Body of pancreas (tissue), 4 donors: ENCODE measurements around the gene HNRNPF. TPM values are rescaled to one million over a fixed set of nuclear protein-coding genes. Genes with fewer than 3 reads are reported as not detected.
"Not testable (repeated sequence)": the region's sequence is repeated elsewhere in the genome, so short reads cannot be mapped to it uniquely, and the experiment has no call there.

Experiments used
- ATAC-seq: fragments of 150-250 bp; one replicate; pipeline ENCODE4 v1.9.1; 2016
- DNase-seq, 4 donors: peaks; one replicate each; pipeline ENCODE4 v3.0.0-alpha.2; 2019
- H3K27ac ChIP-seq, 4 donors: fragments of 200-600 bp; sonication (generic); 1 replicate in 3 of 4; 2 replicates in 1 of 4; pipeline versions ENCODE4 v1.5.1 to v1.6.1; 2016 to 2019; ENCODE audit warnings: mild to moderate bottlenecking in 1 of 4, mixed read lengths in 1 of 4, moderate library complexity in 1 of 4
- H3K27me3 ChIP-seq, 2 donors: fragments of 200-600 bp; sonication (generic); one replicate each; pipeline ENCODE4 v1.6.0; 2016; ENCODE audit warnings: mild to moderate bottlenecking in 1 of 2
- H3K36me3 ChIP-seq, 2 donors: fragments of 200-600 bp; sonication (generic); replicated peaks in 1 of 2; 2 replicates each; pipeline ENCODE4 v1.5.1; 2016; ENCODE audit warnings: low read depth in 2 of 2; ENCODE audit not compliant: insufficient read depth in 1 of 2
- H3K4me1 ChIP-seq: fragments of 200-600 bp; sonication (generic); one replicate; pipeline ENCODE4 v1.6.0; 2016
- H3K4me3 ChIP-seq, 2 donors: fragments of 200-600 bp; sonication (generic); 1 replicate in 1 of 2; 2 replicates in 1 of 2; pipeline ENCODE4 v1.5.1; 2016 to 2019
- H3K9me3 ChIP-seq, 3 donors: fragments of 200-600 bp; sonication (generic); 1 replicate in 2 of 3; 2 replicates in 1 of 3; pipeline ENCODE4 v1.5.1; 2016
- CTCF ChIP-seq, 7 experiments: fragments of 450-650 bp in 4 of 7; fragments of 200-600 bp in 3 of 7; sonication (generic) in 3 of 7; IDR thresholded peaks; one replicate each; pipeline ENCODE4 v1.5.1; 2016 to 2019; ENCODE audit warnings: antibody characterized with exemption in 7 of 7
- POLR2A ChIP-seq, 3 donors: fragments of 450-650 bp; IDR thresholded peaks; one replicate each; pipeline ENCODE4 v1.6.1; 2016; ENCODE audit warnings: antibody characterized with exemption in 3 of 3, mild to moderate bottlenecking in 2 of 3
- WGBS, 2 donors: methylation state at CpG; one replicate each; pipeline ENCODE4 v1.1.5; 2017; 5-methylcytosine and 5-hydroxymethylcytosine counted together
- intact Hi-C: fragments of 100-400 bp; cut with DNase I; formaldehyde crosslinking; loops from one replicate; pipeline ENCODE4 v1.15.1; 2023
- total RNA-seq, 2 donors: library from RNA; depleted of rRNA; stranded (reverse); fragments of >200 nt; gene quantifications; one replicate each; pipeline ENCODE4 v1.1.0, GENCODE V29; 2016

The HNRNPF gene
- 10 to 100 TPM; 33.6 to 80.9 TPM for total RNA-seq

- 0 to 1% methylated on average over 3 to 53 of the region's 68 CpGs for WGBS, 2 donors
- intact Hi-C loops: no loop called here
- H3K27ac ChIP-seq: peak within 1 kb of the TSS; percentile 93 to 100 (median 98)
- H3K27me3 ChIP-seq: no peaks in the 10 kb centered on the region
- peaks cover 33% of the 10 kb centered on the region for H3K4me1 ChIP-seq
- DNase-seq (peak; percentile 93 to 95 (median 94)), ATAC-seq (peak; percentile 85)
- peak within 1 kb of the TSS; percentile 50 to 68 for H3K4me3 ChIP-seq
- H3K36me3 ChIP-seq: no peaks in the 10 kb centered on the region
- no peaks in the 10 kb centered on the region for H3K9me3 ChIP-seq
- TF ChIP-seq CTCF (IDR thresholded peaks at IDR 0.05): no peak
- peak; percentile 85 to 95 (median 91) for TF ChIP-seq POLR2A (IDR thresholded peaks at IDR 0.05)
These were observed at the start of gene HNRNPF for GRCh38 chr10:43408710-43409384. HNRNPF (minus strand) TSS chr10:43409186; CDS start chr10:43387884, 21,302 bp downstream.

GRCh38 chr10:43458227-43458626, 49.2 kb upstream of the HNRNPF start:
- H3K4me1 ChIP-seq: peaks cover 21% of the 10 kb centered on the region
- H3K4me3 ChIP-seq: no peak overlapping the region
- intact Hi-C loops: no loop called here
- no peak for TF ChIP-seq CTCF (IDR thresholded peaks at IDR 0.05)
- no peak for TF ChIP-seq POLR2A (IDR thresholded peaks at IDR 0.05)
- no peaks in the 10 kb centered on the region for H3K27me3 ChIP-seq
- no peak overlapping the region for H3K27ac ChIP-seq
- WGBS, 2 donors: 54 to 70% methylated on average over 3 of the region's 3 CpGs
- no peaks in the 10 kb centered on the region for H3K36me3 ChIP-seq
- no peak for DNase-seq
- ATAC-seq: no peak
- H3K9me3 ChIP-seq: no peaks in the 10 kb centered on the region

- H3K4me3 ChIP-seq, H3K9me3 ChIP-seq, H3K27me3 ChIP-seq, DNase-seq, H3K36me3 ChIP-seq, intact Hi-C loops, ATAC-seq: not testable (repeated sequence)
- 92 to 94% methylated on average over 15 of the region's 15 CpGs for WGBS, 2 donors
- Histone ChIP-seq H3K4me1 (peaks cover 15% of the 10 kb centered on the region), H3K27ac (peak overlapping the region in 3 of 4 donors; percentile 71 to 89 (median 87))
These were observed 47.6 kb upstream of the HNRNPF start for GRCh38 chr10:43456561-43456960.

GRCh38 chr10:43454025-43454424, 45.0 kb upstream of the HNRNPF start:
- H3K36me3 ChIP-seq, H3K27ac ChIP-seq, DNase-seq, intact Hi-C loops, H3K4me3 ChIP-seq, H3K9me3 ChIP-seq, ATAC-seq, H3K27me3 ChIP-seq: not testable (repeated sequence)
- 87 to 95% methylated on average over 9 of the region's 9 CpGs for WGBS, 2 donors
- peaks cover 15% of the 10 kb centered on the region for H3K4me1 ChIP-seq

GRCh38 chr10:43453266-43453831, 44.4 kb upstream of the HNRNPF start:
- no peak overlapping the region for H3K27ac ChIP-seq
- 73 to 76% methylated on average over 4 of the region's 4 CpGs for WGBS, 2 donors

GRCh38 chr10:43452356-43452914, 43.4 kb upstream of the HNRNPF start:
- DNase-seq: no peak
- Histone ChIP-seq H3K4me3 (no peak overlapping the region), H3K27ac (peak overlapping the region in 1 of 4 donors; percentile 44), H3K27me3 (no peaks in the 10 kb centered on the region), H3K4me1 (peaks cover 15% of the 10 kb centered on the region), H3K9me3 (no peaks in the 10 kb centered on the region), H3K36me3 (no peaks in the 10 kb centered on the region)
- TF ChIP-seq CTCF (IDR thresholded peaks at IDR 0.05) (no peak), POLR2A (IDR thresholded peaks at IDR 0.05) (no peak)
- intact Hi-C loops: no loop called here
- 63 to 74% methylated on average over 4 of the region's 4 CpGs for WGBS, 2 donors
- ATAC-seq: no peak

More at GRCh38 chr10:43453266-43453831, 44.4 kb upstream of the HNRNPF start:
- intact Hi-C loops: no loop called here
- Histone ChIP-seq H3K4me1 (peaks cover 15% of the 10 kb centered on the region), H3K9me3 (no peaks in the 10 kb centered on the region), H3K36me3 (no peaks in the 10 kb centered on the region), H3K27me3 (no peaks in the 10 kb centered on the region), H3K4me3 (no peak overlapping the region)
- no peak for DNase-seq
- ATAC-seq: no peak
- TF ChIP-seq POLR2A (IDR thresholded peaks at IDR 0.05): no peak
